ENCODE data around the gene ANO4. TPM values are rescaled to one million over a fixed set of nuclear protein-coding genes. Genes with fewer than 3 reads are reported as not detected.

ANO4 gene
- total RNA-seq, result 10 to 100 TPM in 1 of 7 donors, 1 to 10 TPM in 6; 2.3 to 13.1 (median 7.4) TPM
- 1 to 10 TPM; 1.8 to 4.1 TPM for polyA plus RNA-seq
- long read RNA-seq, donor 1, partial matches to known transcripts, result 7 of 18 reads
- long read RNA-seq, donor 1, other reads (novel, unspliced or antisense), result 11 of 18 reads
- long read RNA-seq, donor 2, result 0 reads
- long read RNA-seq, donor 3, partial matches to known transcripts, result 0 of 1 reads
- long read RNA-seq, donor 3, other reads (novel, unspliced or antisense), result 1 of 1 reads

DNA sequence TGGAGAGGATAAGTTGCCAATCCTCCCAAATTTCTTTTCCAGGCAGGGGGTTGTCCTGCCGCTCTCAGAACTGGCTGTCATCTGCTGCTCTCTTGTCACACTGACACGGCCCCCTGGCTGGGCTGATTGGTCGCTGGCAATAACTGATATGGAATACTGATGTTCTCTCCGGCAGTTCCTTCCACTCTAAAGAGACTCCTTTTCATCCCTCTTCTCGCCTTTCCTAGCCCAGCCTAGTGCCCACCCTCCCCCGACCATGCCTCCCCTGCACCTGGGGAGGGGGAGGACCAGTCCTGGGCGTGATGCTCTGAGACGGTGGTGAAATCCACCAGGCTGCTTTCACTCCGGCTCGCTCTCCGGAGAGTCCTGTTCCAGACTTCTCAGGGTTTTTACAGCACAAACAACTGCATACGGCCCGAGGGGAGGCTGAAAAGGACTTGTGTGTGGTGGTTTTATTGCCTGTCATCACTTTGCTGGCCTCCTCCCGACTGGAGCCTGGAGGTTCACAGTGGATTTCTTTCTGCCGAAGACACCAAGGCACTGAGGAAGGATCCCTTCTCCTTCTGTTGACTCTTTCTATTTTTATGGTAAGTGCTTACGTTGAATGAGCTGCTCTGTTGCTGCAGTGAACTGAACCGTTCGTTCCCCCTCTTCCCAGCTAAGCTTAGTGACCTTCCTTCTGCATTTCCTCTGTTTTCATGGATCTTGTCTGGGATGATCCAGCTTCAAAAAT is at the start of gene ANO4:
Gene ANO4, plus strand, starts transcription at position 336 of the 733 bp plus-strand sequence. CDS start 107,010 bp downstream, outside the sequence.
- Histone ChIP-seq H3K9me3 (no peaks in the 10 kb centered on the region), H3K4me3 (peak within 1 kb of the TSS; percentile 28), H3K27ac (peak within 1 kb of the TSS in 1 of 2 donors; percentile 29), H3K4me1 (ENCODE audit: insufficient read depth) (no peaks in the 10 kb centered on the region), H3K27me3 (no peaks in the 10 kb centered on the region), H3K36me3 (no peaks in the 10 kb centered on the region)
- intact Hi-C loops (cut with DNase I), result no loop called here
- TF ChIP-seq EP300 (IDR thresholded peaks at IDR 0.05) (no peak), POLR2A (IDR thresholded peaks at IDR 0.05) (no peak), CTCF (IDR thresholded peaks at IDR 0.05) (no peak)
- peak in 4 of 5 donors; percentile 17 to 37 (median 24) for DNase-seq
- WGBS, 3 donors, result 4 to 6% (median 4%) methylated on average over 18 of the region's 18 CpGs

DNA sequence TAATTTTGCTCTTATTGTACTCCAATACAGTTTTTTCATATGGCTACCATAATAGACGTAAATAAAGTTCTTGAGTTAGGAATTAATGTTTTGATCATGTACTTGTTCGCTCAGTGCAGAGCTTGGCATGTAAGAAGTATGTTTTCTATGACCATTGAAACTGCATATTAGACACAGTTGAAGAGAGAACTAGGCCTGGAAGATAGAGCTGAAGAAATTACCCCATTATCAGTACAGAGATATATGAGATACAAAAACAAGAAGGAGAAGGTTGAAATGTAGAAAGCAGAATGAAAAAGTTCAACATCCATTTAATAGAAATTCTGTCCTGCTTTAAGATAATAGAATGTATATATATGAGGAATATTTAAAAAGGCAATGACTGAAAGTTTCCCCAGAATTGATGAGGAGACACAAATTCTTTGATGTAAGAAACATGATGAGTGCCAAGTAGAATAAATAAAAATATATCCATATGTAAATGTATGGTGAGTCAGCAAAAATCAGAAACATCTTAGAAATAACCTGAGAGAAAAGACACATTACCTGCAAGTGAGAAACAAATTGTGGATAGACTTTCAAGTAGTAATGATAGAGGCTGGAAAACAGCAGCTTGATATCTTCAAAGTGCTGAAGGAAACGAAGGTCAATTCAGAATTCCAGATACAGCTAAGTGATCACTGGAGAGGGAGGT is 49.1 kb upstream of the ANO4 start:
- TF ChIP-seq POLR2A (IDR thresholded peaks at IDR 0.05), result no peak
- no peak for TF ChIP-seq CTCF (IDR thresholded peaks at IDR 0.05)
- no peak for TF ChIP-seq EP300 (IDR thresholded peaks at IDR 0.05)
- intact Hi-C loops (cut with DNase I), result no loop called here
- no peak for DNase-seq
- no peak overlapping the region for H3K27ac ChIP-seq
- H3K27me3 ChIP-seq, result no peaks in the 10 kb centered on the region
- H3K9me3 ChIP-seq, result no peaks in the 10 kb centered on the region
- H3K36me3 ChIP-seq, result no peaks in the 10 kb centered on the region
- no peaks in the 10 kb centered on the region for H3K4me1 ChIP-seq (ENCODE audit: insufficient read depth)
- 76 to 82% (median 79%) methylated on average over 3 of the region's 3 CpGs for WGBS, 3 donors
- no peak overlapping the region for H3K4me3 ChIP-seq

- DNase-seq, result no peak
- TF ChIP-seq POLR2A (IDR thresholded peaks at IDR 0.05) (no peak), EP300 (IDR thresholded peaks at IDR 0.05) (no peak), CTCF (IDR thresholded peaks at IDR 0.05) (no peak)
- H3K4me1 ChIP-seq (ENCODE audit: insufficient read depth), result no peaks in the 10 kb centered on the region
- no peaks in the 10 kb centered on the region for H3K9me3 ChIP-seq
- no peak overlapping the region for H3K27ac ChIP-seq
- H3K27me3 ChIP-seq, result no peaks in the 10 kb centered on the region
- WGBS, 3 donors, result 63 to 76% (median 68%) methylated on average over 2 of the region's 2 CpGs
- intact Hi-C loops (cut with DNase I), result no loop called here
- no peak overlapping the region for H3K4me3 ChIP-seq
- H3K36me3 ChIP-seq, result no peaks in the 10 kb centered on the region
Measured at GRCh38 chr12:100752841-100753240, 41.7 kb upstream of the ANO4 start.

GRCh38 chr12:100753837-100754236 is 40.7 kb upstream of the ANO4 start:
- Histone ChIP-seq H3K27ac (no peak overlapping the region), H3K4me1 (ENCODE audit: insufficient read depth) (no peaks in the 10 kb centered on the region), H3K4me3 (no peak overlapping the region), H3K36me3 (no peaks in the 10 kb centered on the region), H3K9me3 (no peaks in the 10 kb centered on the region), H3K27me3 (no peaks in the 10 kb centered on the region)
- no peak for DNase-seq
- intact Hi-C loops (cut with DNase I), result no loop called here
- TF ChIP-seq EP300 (IDR thresholded peaks at IDR 0.05) (no peak), CTCF (IDR thresholded peaks at IDR 0.05) (no peak), POLR2A (IDR thresholded peaks at IDR 0.05) (no peak)
- 90 to 94% (median 94%) methylated on average over 2 of the region's 2 CpGs for WGBS, 3 donors

All from ovary (tissue), 10 donors.